A549 (cell line): Measurements from ENCODE around the gene B3GLCT. TPM values are rescaled to one million over a fixed set of nuclear protein-coding genes. Genes with fewer than 3 reads are reported as not detected.

Source experiments
- ATAC-seq, 2 experiments: fragments of 200-7000 bp in 1 of 2; fragments of >200 bp in 1 of 2; cut with Nextera tagmentation in 1 of 2; cut with Tn5 transposase in 1 of 2; 3 replicates each; pipeline versions ENCODE4 v1.8.0 to v1.9.1; 2018 to 2020; ENCODE audit warnings: mild to moderate bottlenecking in 1 of 2, moderate library complexity in 1 of 2
- CTCF ChIA-PET: fragments of 300-600 bp; sonication (Branson Sonifier 250); formaldehyde crosslinking; extraction: SDS; loops from one replicate; lab custom pipeline; 2021; ENCODE audit warnings: antibody characterized with exemption, inconsistent platforms; lab: Yijun Ruan, JAX
- POLR2A ChIA-PET: fragments of 350-600 bp; formaldehyde crosslinking; extraction: SDS; loops from one replicate; lab custom pipeline; 2021; ENCODE audit warnings: antibody characterized with exemption, inconsistent platforms; lab: Yijun Ruan, JAX
- DNase-seq, 2 experiments: peaks; one replicate each; pipeline versions ENCODE4 v3.0.0 to v3.0.0-alpha.2; 2011 to 2016; ENCODE audit warnings: low read depth in 1 of 2, low spot score in 1 of 2
- FAIRE-seq: peaks from 2 replicates; lab custom pipeline; 2011; peaks lifted over from hg19 to GRCh38; lab: Jason Lieb, UNC
- H3K27ac ChIP-seq, 2 experiments: fragments of >200 bp; sonication (Bioruptor Twin); formaldehyde crosslinking; 3 replicates each; pipeline ENCODE4 v1.5.1; 2016 to 2017
- H3K4me1 ChIP-seq: fragments of >200 bp; sonication (Bioruptor Twin); formaldehyde crosslinking; 3 replicates; pipeline ENCODE4 v1.6.1; 2016
- H3K4me2 ChIP-seq: fragments of >200 bp; sonication (Bioruptor Twin); formaldehyde crosslinking; 3 replicates; pipeline ENCODE4 v1.6.1; 2016
- H3K4me3 ChIP-seq: fragments of >200 bp; sonication (Bioruptor Twin); formaldehyde crosslinking; 3 replicates; pipeline ENCODE4 v1.5.1; 2016
- H3K9me3 ChIP-seq: fragments of >200 bp; sonication (Bioruptor Twin); formaldehyde crosslinking; 3 replicates; pipeline ENCODE4 v1.6.1; 2016
- BHLHE40 ChIP-seq: IDR thresholded peaks from 2 replicates; pipeline ENCODE4 v1.6.1; 2012; ENCODE audit warnings: low read depth, low read length, inconsistent platforms
- CBX2 ChIP-seq: fragments of 200-600 bp; sonication (generic); IDR thresholded peaks from 2 replicates; pipeline ENCODE4 v1.6.1; 2016; ENCODE audit warnings: low read depth, mild to moderate bottlenecking, borderline replicate concordance
- EHMT2 ChIP-seq: fragments of 200-600 bp; sonication (generic); IDR thresholded peaks from 2 replicates; pipeline ENCODE4 v1.6.1; 2016; ENCODE audit warnings: antibody characterized with exemption, low read depth, mild to moderate bottlenecking, moderate library complexity
- EP300 ChIP-seq, 2 experiments: fragments of >200 bp; sonication (Bioruptor Twin); formaldehyde crosslinking; IDR thresholded peaks; 2 replicates in 1 of 2; 3 replicates in 1 of 2; pipeline ENCODE4 v1.6.1; 2016 to 2017
- FOSB ChIP-seq: fragments of 250-450 bp; sonication (Bioruptor Pico); IDR thresholded peaks from 2 replicates; pipeline ENCODE4 v1.5.0; 2020; ENCODE audit warnings: mild to moderate bottlenecking, moderate library complexity
- FOXS1 ChIP-seq: fragments of 250-450 bp; sonication (Bioruptor Pico); IDR thresholded peaks from 2 replicates; pipeline ENCODE4 v1.5.0; 2020; ENCODE audit warnings: mild to moderate bottlenecking, moderate library complexity
- HDAC2 ChIP-seq: fragments of 200-600 bp; sonication (generic); IDR thresholded peaks from 2 replicates; pipeline ENCODE4 v1.6.1; 2016
- HOXA7 ChIP-seq: fragments of 250-450 bp; sonication (Bioruptor Pico); IDR thresholded peaks from 2 replicates; pipeline ENCODE4 v1.5.0; 2020; ENCODE audit warnings: mild to moderate bottlenecking, moderate library complexity
- HOXB13 ChIP-seq: fragments of 250-450 bp; sonication (Bioruptor Pico); IDR thresholded peaks from 2 replicates; pipeline ENCODE4 v1.5.0; 2020; ENCODE audit warnings: low read depth, mild to moderate bottlenecking, moderate library complexity
- HOXB5 ChIP-seq: fragments of 250-450 bp; sonication (Bioruptor Pico); IDR thresholded peaks from 2 replicates; pipeline ENCODE4 v1.5.0; 2020; ENCODE audit warnings: mild to moderate bottlenecking, moderate library complexity
- JUN ChIP-seq, 2 experiments: fragments of >200 bp; sonication (Bioruptor Twin); formaldehyde crosslinking; IDR thresholded peaks; 2 replicates in 1 of 2; 3 replicates in 1 of 2; pipeline ENCODE4 v1.6.1; 2016 to 2017
- KDM1A ChIP-seq: fragments of 200-600 bp; sonication (generic); IDR thresholded peaks from 2 replicates; pipeline ENCODE4 v1.6.1; 2016; ENCODE audit warnings: low read depth, mild to moderate bottlenecking
- MAFK ChIP-seq: fragments of 450-650 bp; IDR thresholded peaks from 2 replicates; pipeline ENCODE4 v1.6.1; 2014; ENCODE audit not compliant: partially characterized antibody
- NPAS2 ChIP-seq: fragments of 250-450 bp; sonication (Bioruptor Pico); IDR thresholded peaks from 2 replicates; pipeline ENCODE4 v1.8.0; 2022; ENCODE audit warnings: mild to moderate bottlenecking, moderate library complexity, borderline replicate concordance
- NR3C1 ChIP-seq: fragments of >200 bp; sonication (Bioruptor Twin); formaldehyde crosslinking; IDR thresholded peaks from 3 replicates; pipeline ENCODE4 v1.6.1; 2017
- POLR2A ChIP-seq: IDR thresholded peaks from 2 replicates; pipeline ENCODE4 v1.6.1; 2012; ENCODE audit warnings: mild to moderate bottlenecking, low read length
- POLR2AphosphoS2 ChIP-seq: conservative IDR thresholded peaks from 2 replicates; pipeline ENCODE4 v1.6.1; 2012; ENCODE audit warnings: low read length, improper control_type of control experiment, inconsistent platforms
- RAD21 ChIP-seq, 2 experiments: fragments of >200 bp in 1 of 2; sonication (Bioruptor Twin) in 1 of 2; formaldehyde crosslinking in 1 of 2; IDR thresholded peaks in 1 of 2; conservative IDR thresholded peaks in 1 of 2; 2 replicates in 1 of 2; 3 replicates in 1 of 2; pipeline ENCODE4 v1.6.1; 2012 to 2018; ENCODE audit warnings: inconsistent platforms in 1 of 2
- RARB ChIP-seq: fragments of 250-450 bp; sonication (Bioruptor Pico); IDR thresholded peaks from 2 replicates; pipeline ENCODE4 v1.8.0; 2021; ENCODE audit warnings: mild to moderate bottlenecking, moderate library complexity
- SMC3 ChIP-seq: fragments of >200 bp; sonication (Bioruptor Twin); formaldehyde crosslinking; IDR thresholded peaks from 3 replicates; pipeline ENCODE4 v1.6.1; 2018; ENCODE audit warnings: inconsistent platforms
- SREBF2 ChIP-seq: fragments of 450-650 bp; IDR thresholded peaks from 2 replicates; pipeline ENCODE4 v1.6.1; 2014; ENCODE audit warnings: mild to moderate bottlenecking, moderate library complexity
- WGBS: methylation state at CpG from one replicate; pipeline ENCODE4 v1.1.6; 2017; ENCODE audit errors: missing lambda C conversion rate; 5-methylcytosine and 5-hydroxymethylcytosine counted together
- polyA plus RNA-seq, 4 experiments: library from polyadenylated mRNA; depleted of rRNA in 3 of 4; stranded (reverse); fragments of >200 nt; fragmentation: RNase III in 1 of 4; extraction: RNeasy Plus Mini Kit Qiagen cat#74134 plus additional on column Dnase treatment in 1 of 4; gene quantifications; 2 replicates in 3 of 4; 3 replicates in 1 of 4; pipeline ENCODE4 v1.2.3, GENCODE V29; 2011 to 2017
- TF ChIP-seq, protein P1 (sequence below): fragments of 250-450 bp; sonication (Bioruptor Pico); IDR thresholded peaks from 2 replicates; pipeline ENCODE4 v1.5.0; 2021; ENCODE audit warnings: mild to moderate bottlenecking, moderate library complexity, borderline replicate concordance
- TF ChIP-seq, protein P2 (sequence below): fragments of >200 bp; sonication (Bioruptor Twin); formaldehyde crosslinking; IDR thresholded peaks from 3 replicates; pipeline ENCODE4 v1.5.1; 2016
- TF ChIP-seq, protein P3 (sequence below): fragments of >200 bp; sonication (Bioruptor Twin); formaldehyde crosslinking; IDR thresholded peaks from 2 replicates; pipeline ENCODE4 v1.6.1; 2016
- TF ChIP-seq, protein P4 (sequence below): fragments of 250-450 bp; sonication (Bioruptor Pico); IDR thresholded peaks from 2 replicates; pipeline ENCODE4 v1.5.0; 2020; ENCODE audit warnings: low read depth, mild to moderate bottlenecking, moderate library complexity
- TF ChIP-seq, protein P5 (sequence below): fragments of 450-650 bp; IDR thresholded peaks from 2 replicates; pipeline ENCODE4 v1.6.1; 2014; ENCODE audit warnings: antibody characterized with exemption

B3GLCT gene
- polyA plus RNA-seq, 2 of the 4 experiments (the other 2 are of a cell fraction), result 4.5 to 6.6 TPM

DNA sequence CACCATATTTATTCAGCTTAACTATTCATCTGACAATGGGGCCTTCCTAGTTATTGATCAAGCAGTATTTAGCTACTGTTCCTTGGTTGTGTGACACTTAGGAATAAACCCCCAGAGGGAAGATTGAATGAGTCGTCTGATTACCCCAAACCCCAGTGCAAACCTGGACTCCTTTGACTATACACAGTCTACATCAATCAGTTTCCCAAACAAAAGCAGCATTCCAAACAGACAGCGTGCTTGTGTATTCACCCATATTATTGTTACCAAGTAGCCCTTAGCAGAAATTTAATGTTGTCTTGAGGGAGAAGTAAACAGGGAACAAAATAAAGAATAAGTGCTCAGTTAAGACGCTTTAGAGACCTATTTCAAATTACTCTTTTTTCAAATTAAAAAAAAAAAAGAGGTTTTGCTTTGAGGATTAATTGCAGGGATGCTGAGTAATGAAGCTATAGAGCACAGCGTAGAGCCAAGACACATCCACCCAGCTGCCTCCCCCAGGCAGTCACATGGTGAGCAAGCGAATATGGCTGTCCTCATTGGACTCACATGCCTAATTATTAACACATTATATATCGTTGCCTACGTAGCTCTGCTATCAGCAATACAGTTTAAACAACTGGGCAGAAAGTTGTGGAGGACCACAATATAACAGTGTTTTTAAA, 14.7 kb upstream of the B3GLCT start:
- CTCF ChIA-PET, result interaction anchor here (0.6 to 0.7 kb wide), 3 partner anchors 11 to 15 kb away, joined by 3 read pairs; partner anchors contain the start of gene B3GLCT
- POLR2A ChIA-PET, result no interaction called here

DNA sequence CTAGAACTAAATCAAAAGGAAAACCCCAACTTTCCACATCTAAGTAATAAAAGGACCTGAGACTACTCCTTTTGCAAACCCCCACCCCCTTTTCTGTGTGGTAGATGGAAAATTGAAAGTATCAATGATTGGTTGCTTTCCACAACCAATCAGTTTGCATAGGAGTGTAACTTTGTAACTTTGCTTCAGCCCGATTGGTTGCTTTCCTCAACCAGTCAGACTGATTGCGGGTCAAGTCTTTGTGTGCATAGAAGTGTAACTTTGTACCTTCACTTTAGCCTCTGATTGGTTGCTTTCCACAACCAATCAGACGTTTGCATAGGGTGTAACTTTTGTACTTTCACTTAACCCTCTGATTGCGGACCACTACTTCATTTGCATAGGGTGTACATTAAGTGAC, 8.0 kb upstream of the B3GLCT start:
- ChIA-PET POLR2A (no interaction called here), CTCF (interaction anchor here (0.7 kb wide), 1 partner anchor 8 kb away, joined by 3 read pairs; the partner anchor contains the start of gene B3GLCT)
- DNase-seq, result no peak
- Histone ChIP-seq H3K4me1 (no peaks in the 10 kb centered on the region), H3K4me2 (no peak overlapping the region), H3K27ac (no peak overlapping the region)
- 70% methylated on average over 4 of the region's 4 CpGs for WGBS
- TF ChIP-seq RARB (no peak), EHMT2 (no peak), KDM1A (no peak), HDAC2 (no peak), EP300 (IDR thresholded peaks at IDR 0.05) (no peak), NR3C1 (no peak), POLR2AphosphoS2 (no peak), BHLHE40 (no peak), FOXS1 (CRISPR knock-in tag) (no peak), HOXA7 (CRISPR knock-in tag) (no peak), POLR2A (no peak), SREBF2 (no peak), JUN (IDR thresholded peaks at IDR 0.05) (no peak)
- TF ChIP-seq, protein P1, sequence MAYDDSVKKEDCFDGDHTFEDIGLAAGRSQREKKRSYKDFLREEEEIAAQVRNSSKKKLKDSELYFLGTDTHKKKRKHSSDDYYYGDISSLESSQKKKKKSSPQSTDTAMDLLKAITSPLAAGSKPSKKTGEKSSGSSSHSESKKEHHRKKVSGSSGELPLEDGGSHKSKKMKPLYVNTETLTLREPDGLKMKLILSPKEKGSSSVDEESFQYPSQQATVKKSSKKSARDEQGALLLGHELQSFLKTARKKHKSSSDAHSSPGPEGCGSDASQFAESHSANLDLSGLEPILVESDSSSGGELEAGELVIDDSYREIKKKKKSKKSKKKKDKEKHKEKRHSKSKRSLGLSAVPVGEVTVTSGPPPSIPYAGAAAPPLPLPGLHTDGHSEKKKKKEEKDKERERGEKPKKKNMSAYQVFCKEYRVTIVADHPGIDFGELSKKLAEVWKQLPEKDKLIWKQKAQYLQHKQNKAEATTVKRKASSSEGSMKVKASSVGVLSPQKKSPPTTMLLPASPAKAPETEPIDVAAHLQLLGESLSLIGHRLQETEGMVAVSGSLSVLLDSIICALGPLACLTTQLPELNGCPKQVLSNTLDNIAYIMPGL (CRISPR knock-in tag), result no peak
- TF ChIP-seq, protein P2, sequence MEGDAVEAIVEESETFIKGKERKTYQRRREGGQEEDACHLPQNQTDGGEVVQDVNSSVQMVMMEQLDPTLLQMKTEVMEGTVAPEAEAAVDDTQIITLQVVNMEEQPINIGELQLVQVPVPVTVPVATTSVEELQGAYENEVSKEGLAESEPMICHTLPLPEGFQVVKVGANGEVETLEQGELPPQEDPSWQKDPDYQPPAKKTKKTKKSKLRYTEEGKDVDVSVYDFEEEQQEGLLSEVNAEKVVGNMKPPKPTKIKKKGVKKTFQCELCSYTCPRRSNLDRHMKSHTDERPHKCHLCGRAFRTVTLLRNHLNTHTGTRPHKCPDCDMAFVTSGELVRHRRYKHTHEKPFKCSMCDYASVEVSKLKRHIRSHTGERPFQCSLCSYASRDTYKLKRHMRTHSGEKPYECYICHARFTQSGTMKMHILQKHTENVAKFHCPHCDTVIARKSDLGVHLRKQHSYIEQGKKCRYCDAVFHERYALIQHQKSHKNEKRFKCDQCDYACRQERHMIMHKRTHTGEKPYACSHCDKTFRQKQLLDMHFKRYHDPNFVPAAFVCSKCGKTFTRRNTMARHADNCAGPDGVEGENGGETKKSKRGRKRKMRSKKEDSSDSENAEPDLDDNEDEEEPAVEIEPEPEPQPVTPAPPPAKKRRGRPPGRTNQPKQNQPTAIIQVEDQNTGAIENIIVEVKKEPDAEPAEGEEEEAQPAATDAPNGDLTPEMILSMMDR, result no peak
- TF ChIP-seq, protein P3, sequence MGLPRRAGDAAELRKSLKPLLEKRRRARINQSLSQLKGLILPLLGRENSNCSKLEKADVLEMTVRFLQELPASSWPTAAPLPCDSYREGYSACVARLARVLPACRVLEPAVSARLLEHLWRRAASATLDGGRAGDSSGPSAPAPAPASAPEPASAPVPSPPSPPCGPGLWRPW, result no peak
- TF ChIP-seq, protein P4, sequence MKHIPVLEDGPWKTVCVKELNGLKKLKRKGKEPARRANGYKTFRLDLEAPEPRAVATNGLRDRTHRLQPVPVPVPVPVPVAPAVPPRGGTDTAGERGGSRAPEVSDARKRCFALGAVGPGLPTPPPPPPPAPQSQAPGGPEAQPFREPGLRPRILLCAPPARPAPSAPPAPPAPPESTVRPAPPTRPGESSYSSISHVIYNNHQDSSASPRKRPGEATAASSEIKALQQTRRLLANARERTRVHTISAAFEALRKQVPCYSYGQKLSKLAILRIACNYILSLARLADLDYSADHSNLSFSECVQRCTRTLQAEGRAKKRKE, result no peak
- TF ChIP-seq, all 56 proteins: peak for 0
- FAIRE-seq (no peak), ATAC-seq (no peak)
- no peaks in the 10 kb centered on the region for H3K9me3 ChIP-seq
- H3K4me3 ChIP-seq, result no peak overlapping the region

More for the DNA sequence above, 14.7 kb upstream of the B3GLCT start:
- FAIRE-seq, result no peak
- DNase-seq, result no peak
- no peak overlapping the region for H3K4me2 ChIP-seq
- H3K4me3 ChIP-seq, result no peak overlapping the region
- ATAC-seq, result no peak
- H3K4me1 ChIP-seq, result no peaks in the 10 kb centered on the region
- WGBS, result 68% methylated on average over 7 of the region's 7 CpGs
- no peaks in the 10 kb centered on the region for H3K9me3 ChIP-seq
- TF ChIP-seq MAFK (no peak), HOXB5 (CRISPR knock-in tag) (no peak), CBX2 (no peak), EP300 (IDR thresholded peaks at IDR 0.05) (no peak), NR3C1 (no peak), FOXS1 (CRISPR knock-in tag) (no peak), NPAS2 (CRISPR knock-in tag) (no peak), RAD21 (conservative IDR thresholded peaks at IDR 0.05 in 1 of 2, IDR thresholded peaks at IDR 0.05 in 1 of 2) (no peak), FOSB (no peak), SMC3 (no peak), HOXB13 (CRISPR knock-in tag) (no peak)
- TF ChIP-seq, protein P2, result no peak
- TF ChIP-seq, protein P5, sequence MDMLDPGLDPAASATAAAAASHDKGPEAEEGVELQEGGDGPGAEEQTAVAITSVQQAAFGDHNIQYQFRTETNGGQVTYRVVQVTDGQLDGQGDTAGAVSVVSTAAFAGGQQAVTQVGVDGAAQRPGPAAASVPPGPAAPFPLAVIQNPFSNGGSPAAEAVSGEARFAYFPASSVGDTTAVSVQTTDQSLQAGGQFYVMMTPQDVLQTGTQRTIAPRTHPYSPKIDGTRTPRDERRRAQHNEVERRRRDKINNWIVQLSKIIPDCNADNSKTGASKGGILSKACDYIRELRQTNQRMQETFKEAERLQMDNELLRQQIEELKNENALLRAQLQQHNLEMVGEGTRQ, result no peak
- H3K27ac ChIP-seq, result no peak overlapping the region
